ENCODE results near the gene FKTN. TPM values are rescaled to one million over a fixed set of nuclear protein-coding genes. Genes with fewer than 3 reads are reported as not detected.

FKTN gene
- polyA plus RNA-seq, 1 of the 3 experiments (the other 2 are of a cell fraction): 5.3 TPM

DNA sequence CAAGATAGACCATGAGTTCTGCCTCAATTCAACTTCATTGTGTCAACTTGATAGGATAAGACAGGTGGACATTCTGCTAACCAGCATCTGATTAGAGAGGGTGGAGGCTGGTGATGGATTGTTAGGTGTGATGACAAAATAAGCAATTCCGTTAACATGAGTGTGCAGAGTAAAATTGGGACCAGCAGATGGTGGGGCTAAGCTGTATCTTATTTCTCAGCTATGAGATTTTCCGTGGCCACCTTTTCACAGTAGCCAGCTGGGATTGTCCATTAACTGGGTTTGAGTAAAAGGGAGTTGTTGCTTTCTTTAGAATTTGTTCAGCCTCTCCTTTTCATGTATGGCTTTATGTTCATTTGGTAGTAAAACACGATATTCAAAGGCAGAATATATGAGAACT is 75.5 kb downstream of the FKTN start:
- H3K79me2 ChIP-seq (ENCODE audit: insufficient read depth): no peaks in the 10 kb centered on the region
- CTCF ChIA-PET: interaction anchor here (0.7 to 2.0 kb wide), 4 partner anchors 12 to 85 kb away, joined by 3 to 6 read pairs (median 4); no protein-coding TSS in a partner anchor
- H3K9me3 ChIP-seq: no peaks in the 10 kb centered on the region
- H3F3A ChIP-seq (replicated peaks; ENCODE audit: insufficient read depth): no peaks in the 10 kb centered on the region
- H3K27ac ChIP-seq (ENCODE audit: low read depth in 2 of 2, low read length in 1 of 2): no peak overlapping the region
- no peak overlapping the region for H3K9ac ChIP-seq
- no peaks in the 10 kb centered on the region for H4K20me1 ChIP-seq (ENCODE audit: insufficient read depth)
- no peaks in the 10 kb centered on the region for H3K27me3 ChIP-seq (ENCODE audit: insufficient read depth)
- 90% methylated on average over 3 of the region's 3 CpGs for WGBS (ENCODE audit: low lambda C conversion rate)
- no peak overlapping the region for H3K4me2 ChIP-seq
- H3K9me2 ChIP-seq: no peaks in the 10 kb centered on the region
- H3K4me1 ChIP-seq (ENCODE audit: control insufficient read depth in 1 of 2, insufficient read depth in 2 of 2, low read depth in 1 of 2, low read length in 1 of 2): no peaks in the 10 kb centered on the region
- H2AFZ ChIP-seq (ENCODE audit: low read depth): no peak overlapping the region
- peaks cover 0 to 5% of the 10 kb centered on the region in 2 experiments for H3K36me3 ChIP-seq (replicated peaks in 1 of 2; ENCODE audit: control insufficient read depth in 1 of 2, insufficient read depth in 2 of 2, low read length in 1 of 2)
- no peak for TF ChIP-seq RCOR1 (IDR thresholded peaks at IDR 0.05; ENCODE audit: low read length)
- TF ChIP-seq ELF1 (IDR thresholded peaks at IDR 0.05): no peak
- no peak for TF ChIP-seq GATA2 (CRISPR knock-in tag; IDR thresholded peaks at IDR 0.05)
- TF ChIP-seq JUND (IDR thresholded peaks at IDR 0.05): no peak
- POLR2A ChIA-PET: no interaction called here
- no peak overlapping the region for H3K4me3 ChIP-seq (ENCODE audit: low read depth in 2 of 2, low read length in 1 of 2)
- DNase-seq: no peak

DNA sequence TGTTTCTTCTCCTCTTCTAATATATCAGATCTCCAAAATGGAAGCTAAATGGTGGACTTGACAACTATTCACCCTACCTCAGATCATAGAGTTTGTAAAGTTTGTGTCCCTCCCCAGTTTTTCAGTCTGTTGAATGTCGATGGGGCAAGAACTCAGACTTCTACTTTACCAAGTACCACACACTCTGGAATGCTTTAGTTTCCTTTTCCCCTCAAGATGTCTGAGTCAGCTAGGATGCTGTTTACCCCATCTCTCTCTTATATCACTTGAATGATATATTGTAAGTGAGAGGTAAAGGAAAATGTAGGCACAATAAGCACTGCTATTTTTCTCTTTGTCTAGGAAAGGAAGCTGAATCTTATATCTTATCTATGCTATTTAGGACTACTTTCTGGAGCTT is 78.4 kb downstream of the FKTN start:
- Histone ChIP-seq H2AFZ (ENCODE audit: low read depth) (no peak overlapping the region), H3K9me3 (no peaks in the 10 kb centered on the region), H3K9ac (no peak overlapping the region), H3K79me2 (ENCODE audit: insufficient read depth) (no peaks in the 10 kb centered on the region), H3K9me2 (no peaks in the 10 kb centered on the region), H3K27ac (ENCODE audit: low read depth in 2 of 2, low read length in 1 of 2) (no peak overlapping the region), H3K36me3 (replicated peaks in 1 of 2; ENCODE audit: control insufficient read depth in 1 of 2, insufficient read depth in 2 of 2, low read length in 1 of 2) (peaks cover 9 to 11% of the 10 kb centered on the region in 2 experiments), H3K4me3 (ENCODE audit: low read depth in 2 of 2, low read length in 1 of 2) (no peak overlapping the region), H3K27me3 (ENCODE audit: insufficient read depth) (no peaks in the 10 kb centered on the region), H3F3A (replicated peaks; ENCODE audit: insufficient read depth) (no peaks in the 10 kb centered on the region), H3K4me2 (no peak overlapping the region), H4K20me1 (ENCODE audit: insufficient read depth) (no peaks in the 10 kb centered on the region), H3K4me1 (ENCODE audit: control insufficient read depth in 1 of 2, insufficient read depth in 2 of 2, low read depth in 1 of 2, low read length in 1 of 2) (no peaks in the 10 kb centered on the region)
- CTCF ChIA-PET: interaction anchor here (0.7 to 2.9 kb wide), 3 partner anchors 11 to 28 kb away, joined by 3 to 10 read pairs (median 3); no protein-coding TSS in a partner anchor
- 97% methylated on average over 1 of the region's 1 CpG for WGBS (ENCODE audit: low lambda C conversion rate)
- no peak for DNase-seq
- POLR2A ChIA-PET: no interaction called here
- TF ChIP-seq SMC3 (IDR thresholded peaks at IDR 0.05; ENCODE audit: low read depth, low read length) (no peak), SIN3A (IDR thresholded peaks at IDR 0.05; ENCODE audit: borderline replicate concordance, low read depth, low read length) (no peak), CHD2 (IDR thresholded peaks at IDR 0.05; ENCODE audit: low read length, partially characterized antibody) (no peak), TCF12 (IDR thresholded peaks at IDR 0.05) (no peak), POLR2AphosphoS5 (IDR thresholded peaks at IDR 0.05; ENCODE audit: low read depth, low read length) (no peak), FOSL2 (IDR thresholded peaks at IDR 0.05; ENCODE audit: borderline replicate concordance, low read depth) (no peak)
- TF ChIP-seq, protein P1, sequence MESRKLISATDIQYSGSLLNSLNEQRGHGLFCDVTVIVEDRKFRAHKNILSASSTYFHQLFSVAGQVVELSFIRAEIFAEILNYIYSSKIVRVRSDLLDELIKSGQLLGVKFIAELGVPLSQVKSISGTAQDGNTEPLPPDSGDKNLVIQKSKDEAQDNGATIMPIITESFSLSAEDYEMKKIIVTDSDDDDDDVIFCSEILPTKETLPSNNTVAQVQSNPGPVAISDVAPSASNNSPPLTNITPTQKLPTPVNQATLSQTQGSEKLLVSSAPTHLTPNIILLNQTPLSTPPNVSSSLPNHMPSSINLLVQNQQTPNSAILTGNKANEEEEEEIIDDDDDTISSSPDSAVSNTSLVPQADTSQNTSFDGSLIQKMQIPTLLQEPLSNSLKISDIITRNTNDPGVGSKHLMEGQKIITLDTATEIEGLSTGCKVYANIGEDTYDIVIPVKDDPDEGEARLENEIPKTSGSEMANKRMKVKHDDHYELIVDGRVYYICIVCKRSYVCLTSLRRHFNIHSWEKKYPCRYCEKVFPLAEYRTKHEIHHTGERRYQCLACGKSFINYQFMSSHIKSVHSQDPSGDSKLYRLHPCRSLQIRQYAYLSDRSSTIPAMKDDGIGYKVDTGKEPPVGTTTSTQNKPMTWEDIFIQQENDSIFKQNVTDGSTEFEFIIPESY (IDR thresholded peaks at IDR 0.05; ENCODE audit: borderline replicate concordance, low read depth): no peak
- TF ChIP-seq, protein P2, sequence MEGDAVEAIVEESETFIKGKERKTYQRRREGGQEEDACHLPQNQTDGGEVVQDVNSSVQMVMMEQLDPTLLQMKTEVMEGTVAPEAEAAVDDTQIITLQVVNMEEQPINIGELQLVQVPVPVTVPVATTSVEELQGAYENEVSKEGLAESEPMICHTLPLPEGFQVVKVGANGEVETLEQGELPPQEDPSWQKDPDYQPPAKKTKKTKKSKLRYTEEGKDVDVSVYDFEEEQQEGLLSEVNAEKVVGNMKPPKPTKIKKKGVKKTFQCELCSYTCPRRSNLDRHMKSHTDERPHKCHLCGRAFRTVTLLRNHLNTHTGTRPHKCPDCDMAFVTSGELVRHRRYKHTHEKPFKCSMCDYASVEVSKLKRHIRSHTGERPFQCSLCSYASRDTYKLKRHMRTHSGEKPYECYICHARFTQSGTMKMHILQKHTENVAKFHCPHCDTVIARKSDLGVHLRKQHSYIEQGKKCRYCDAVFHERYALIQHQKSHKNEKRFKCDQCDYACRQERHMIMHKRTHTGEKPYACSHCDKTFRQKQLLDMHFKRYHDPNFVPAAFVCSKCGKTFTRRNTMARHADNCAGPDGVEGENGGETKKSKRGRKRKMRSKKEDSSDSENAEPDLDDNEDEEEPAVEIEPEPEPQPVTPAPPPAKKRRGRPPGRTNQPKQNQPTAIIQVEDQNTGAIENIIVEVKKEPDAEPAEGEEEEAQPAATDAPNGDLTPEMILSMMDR (IDR thresholded peaks at IDR 0.05): no peak
- TF ChIP-seq, protein P3, sequence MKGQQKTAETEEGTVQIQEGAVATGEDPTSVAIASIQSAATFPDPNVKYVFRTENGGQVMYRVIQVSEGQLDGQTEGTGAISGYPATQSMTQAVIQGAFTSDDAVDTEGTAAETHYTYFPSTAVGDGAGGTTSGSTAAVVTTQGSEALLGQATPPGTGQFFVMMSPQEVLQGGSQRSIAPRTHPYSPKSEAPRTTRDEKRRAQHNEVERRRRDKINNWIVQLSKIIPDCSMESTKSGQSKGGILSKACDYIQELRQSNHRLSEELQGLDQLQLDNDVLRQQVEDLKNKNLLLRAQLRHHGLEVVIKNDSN (IDR thresholded peaks at IDR 0.05; ENCODE audit: borderline replicate concordance, low read depth): no peak
- TF ChIP-seq, protein P4, sequence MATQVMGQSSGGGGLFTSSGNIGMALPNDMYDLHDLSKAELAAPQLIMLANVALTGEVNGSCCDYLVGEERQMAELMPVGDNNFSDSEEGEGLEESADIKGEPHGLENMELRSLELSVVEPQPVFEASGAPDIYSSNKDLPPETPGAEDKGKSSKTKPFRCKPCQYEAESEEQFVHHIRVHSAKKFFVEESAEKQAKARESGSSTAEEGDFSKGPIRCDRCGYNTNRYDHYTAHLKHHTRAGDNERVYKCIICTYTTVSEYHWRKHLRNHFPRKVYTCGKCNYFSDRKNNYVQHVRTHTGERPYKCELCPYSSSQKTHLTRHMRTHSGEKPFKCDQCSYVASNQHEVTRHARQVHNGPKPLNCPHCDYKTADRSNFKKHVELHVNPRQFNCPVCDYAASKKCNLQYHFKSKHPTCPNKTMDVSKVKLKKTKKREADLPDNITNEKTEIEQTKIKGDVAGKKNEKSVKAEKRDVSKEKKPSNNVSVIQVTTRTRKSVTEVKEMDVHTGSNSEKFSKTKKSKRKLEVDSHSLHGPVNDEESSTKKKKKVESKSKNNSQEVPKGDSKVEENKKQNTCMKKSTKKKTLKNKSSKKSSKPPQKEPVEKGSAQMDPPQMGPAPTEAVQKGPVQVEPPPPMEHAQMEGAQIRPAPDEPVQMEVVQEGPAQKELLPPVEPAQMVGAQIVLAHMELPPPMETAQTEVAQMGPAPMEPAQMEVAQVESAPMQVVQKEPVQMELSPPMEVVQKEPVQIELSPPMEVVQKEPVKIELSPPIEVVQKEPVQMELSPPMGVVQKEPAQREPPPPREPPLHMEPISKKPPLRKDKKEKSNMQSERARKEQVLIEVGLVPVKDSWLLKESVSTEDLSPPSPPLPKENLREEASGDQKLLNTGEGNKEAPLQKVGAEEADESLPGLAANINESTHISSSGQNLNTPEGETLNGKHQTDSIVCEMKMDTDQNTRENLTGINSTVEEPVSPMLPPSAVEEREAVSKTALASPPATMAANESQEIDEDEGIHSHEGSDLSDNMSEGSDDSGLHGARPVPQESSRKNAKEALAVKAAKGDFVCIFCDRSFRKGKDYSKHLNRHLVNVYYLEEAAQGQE (IDR thresholded peaks at IDR 0.05; ENCODE audit: low read depth, low read length): no peak
